Brain microvascular endothelial cell (primary cell): Measurements from ENCODE around the gene CTRB1.
"Not testable (repeated sequence)": the region's sequence is repeated elsewhere in the genome, so short reads cannot be mapped to it uniquely, and the experiment has no call there.

Experiments
- DNase-seq: peaks from one replicate; pipeline ENCODE4 v3.0.0-alpha.2; 2020
- H3K27ac ChIP-seq: fragments of 250-450 bp; sonication (Bioruptor Pico); 2 replicates; pipeline ENCODE4 v1.5.1; 2020; ENCODE audit warnings: mild to moderate bottlenecking, moderate library complexity
- H3K27me3 ChIP-seq: fragments of 250-450 bp; sonication (Bioruptor Pico); replicated peaks from 2 replicates; pipeline ENCODE4 v1.5.1; 2020; ENCODE audit warnings: mild to moderate bottlenecking
- H3K36me3 ChIP-seq: fragments of 250-450 bp; sonication (Bioruptor Pico); replicated peaks from 2 replicates; pipeline ENCODE4 v1.5.1; 2020; ENCODE audit warnings: mild to moderate bottlenecking
- H3K4me3 ChIP-seq: 2 replicates; pipeline ENCODE4 v1.5.1; 2011; ENCODE audit warnings: low read depth, mild to moderate bottlenecking, control low read depth, low read length, moderate library complexity
- in situ Hi-C: cut with HindIII; loops from 2 replicates; pipeline ENCODE4 v1.10.0; 2017; ENCODE audit warnings: low sequenced_read_pairs, low pct_ligation_motif_present
- TF ChIP-seq, protein P1 (sequence below): IDR thresholded peaks from 2 replicates; pipeline ENCODE4 v1.5.1; 2011; ENCODE audit warnings: low read depth, mild to moderate bottlenecking, moderate library complexity, low read length, control low read depth, inconsistent platforms; ENCODE audit errors: missing control alignments

The CTRB1 gene

DNA sequence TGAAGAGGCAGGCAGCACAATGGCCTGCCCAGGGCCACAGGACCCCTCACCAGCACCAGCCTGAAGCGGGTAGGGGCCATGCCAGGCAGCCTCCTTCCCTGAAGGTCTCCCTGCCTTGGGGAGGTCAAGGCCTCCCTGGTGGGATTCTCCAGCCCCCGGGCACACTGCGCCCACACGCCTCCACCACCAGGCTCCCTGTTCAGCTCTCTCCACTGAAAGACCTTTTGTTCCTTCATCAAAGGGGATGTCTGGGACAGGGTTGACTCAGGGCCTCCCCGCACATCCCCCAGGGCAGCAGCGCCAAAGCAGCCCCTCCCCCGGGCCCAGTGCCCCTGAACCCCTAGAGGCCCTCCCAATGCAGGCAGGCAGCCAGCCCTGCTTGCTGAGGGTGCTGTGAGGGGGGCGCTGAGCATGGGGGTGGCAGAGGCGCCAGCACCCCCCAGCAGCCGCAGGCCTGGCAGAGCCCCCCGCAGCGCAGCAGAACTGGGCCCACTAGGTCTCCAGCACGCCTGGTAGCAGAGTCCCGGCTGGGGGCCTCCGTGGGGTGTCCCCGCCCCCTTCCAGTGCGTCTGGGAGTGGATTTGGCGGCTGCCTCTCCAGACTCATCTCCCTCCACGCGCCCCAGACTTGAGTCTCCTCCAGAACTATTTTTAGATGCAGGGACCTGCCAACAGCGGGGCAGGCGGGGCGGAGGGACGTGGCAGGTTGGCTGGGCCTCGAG lies 19.5 kb downstream of the CTRB1 start:
- Histone ChIP-seq H3K4me3 (no peak overlapping the region), H3K36me3 (peaks cover 70% of the 10 kb centered on the region)
- in situ Hi-C loops: no loop called here

DNA sequence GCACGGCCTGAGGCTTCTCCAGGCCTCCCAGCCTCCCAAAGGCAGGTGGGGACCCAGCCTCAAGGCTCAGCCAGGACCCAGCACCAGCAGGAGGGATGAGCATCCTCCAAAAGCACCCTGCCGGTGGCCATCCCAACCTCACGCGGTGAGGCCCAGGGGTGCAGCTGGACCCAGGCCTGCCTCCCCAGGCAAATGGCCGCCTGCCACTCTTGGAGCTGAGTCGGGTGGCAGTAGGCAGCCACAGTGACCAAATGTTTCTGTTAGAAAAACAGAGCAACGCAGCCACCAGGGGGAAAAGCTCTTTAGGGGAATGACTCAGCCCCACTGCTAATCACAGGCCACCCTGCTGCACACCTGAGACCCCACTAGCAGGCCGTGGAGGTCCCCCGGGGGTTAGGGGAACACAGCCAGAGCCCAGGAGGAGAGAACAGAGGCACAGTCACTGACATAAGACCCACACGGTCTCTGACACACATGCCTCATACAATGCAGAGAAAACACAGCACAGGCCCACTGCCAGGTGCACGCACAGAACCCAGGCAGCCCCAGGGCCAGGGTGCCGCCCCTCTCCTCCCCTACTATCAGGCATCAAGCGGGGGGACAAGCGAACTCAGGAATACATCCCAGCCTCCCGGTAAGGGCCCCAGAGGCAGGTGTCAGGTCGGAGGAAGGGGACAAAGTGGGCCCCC lies 20.2 kb downstream of the CTRB1 start:
- H3K36me3 ChIP-seq: peaks cover 68% of the 10 kb centered on the region
- H3K4me3 ChIP-seq: no peak overlapping the region
- peak overlapping the region; percentile 93 for H3K27ac ChIP-seq
- in situ Hi-C loops: no loop called here
- no peaks in the 10 kb centered on the region for H3K27me3 ChIP-seq
- TF ChIP-seq, protein P1, sequence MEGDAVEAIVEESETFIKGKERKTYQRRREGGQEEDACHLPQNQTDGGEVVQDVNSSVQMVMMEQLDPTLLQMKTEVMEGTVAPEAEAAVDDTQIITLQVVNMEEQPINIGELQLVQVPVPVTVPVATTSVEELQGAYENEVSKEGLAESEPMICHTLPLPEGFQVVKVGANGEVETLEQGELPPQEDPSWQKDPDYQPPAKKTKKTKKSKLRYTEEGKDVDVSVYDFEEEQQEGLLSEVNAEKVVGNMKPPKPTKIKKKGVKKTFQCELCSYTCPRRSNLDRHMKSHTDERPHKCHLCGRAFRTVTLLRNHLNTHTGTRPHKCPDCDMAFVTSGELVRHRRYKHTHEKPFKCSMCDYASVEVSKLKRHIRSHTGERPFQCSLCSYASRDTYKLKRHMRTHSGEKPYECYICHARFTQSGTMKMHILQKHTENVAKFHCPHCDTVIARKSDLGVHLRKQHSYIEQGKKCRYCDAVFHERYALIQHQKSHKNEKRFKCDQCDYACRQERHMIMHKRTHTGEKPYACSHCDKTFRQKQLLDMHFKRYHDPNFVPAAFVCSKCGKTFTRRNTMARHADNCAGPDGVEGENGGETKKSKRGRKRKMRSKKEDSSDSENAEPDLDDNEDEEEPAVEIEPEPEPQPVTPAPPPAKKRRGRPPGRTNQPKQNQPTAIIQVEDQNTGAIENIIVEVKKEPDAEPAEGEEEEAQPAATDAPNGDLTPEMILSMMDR: peak; percentile 44
- DNase-seq: no peak

More for the DNA sequence above, 19.5 kb downstream of the CTRB1 start:
- DNase-seq: peak; percentile 81
- H3K27me3 ChIP-seq: no peaks in the 10 kb centered on the region
- peak overlapping the region; percentile 93 for H3K27ac ChIP-seq
- TF ChIP-seq, protein P1: peak; percentile 35

DNA sequence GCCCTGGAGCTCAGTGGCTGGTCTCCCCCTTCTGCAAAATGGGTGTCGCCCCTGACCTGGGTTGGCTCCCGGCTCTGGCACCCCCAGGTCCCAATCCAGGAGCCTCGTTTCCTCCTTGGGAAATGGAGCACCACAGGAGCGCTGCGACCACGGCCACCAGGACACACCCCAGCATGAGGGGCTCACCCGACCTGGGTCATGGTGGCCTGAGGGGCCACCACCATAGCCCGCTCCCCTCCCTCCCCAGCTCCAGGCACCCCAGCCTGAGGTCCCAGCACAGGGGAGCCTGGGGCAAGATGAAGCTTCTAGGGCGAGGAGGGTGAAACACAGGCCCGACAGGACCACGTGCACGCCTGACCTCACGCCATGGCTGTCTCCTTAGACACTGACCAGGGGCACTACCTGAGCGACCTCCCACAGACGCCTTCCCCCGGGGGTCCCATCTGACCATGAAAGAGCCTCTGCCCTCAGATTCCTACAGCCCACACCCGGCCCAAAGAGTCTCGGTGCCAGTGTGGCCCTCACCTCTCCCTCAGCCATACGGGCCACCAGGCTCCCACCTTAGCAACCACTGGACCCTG lies 20.8 kb downstream of the CTRB1 start:
- in situ Hi-C loops: no loop called here
- Histone ChIP-seq H3K27ac (peak overlapping the region; percentile 93), H3K27me3 (no peaks in the 10 kb centered on the region), H3K36me3 (peaks cover 65% of the 10 kb centered on the region), H3K4me3 (no peak overlapping the region)
- DNase-seq: no peak
- TF ChIP-seq, protein P1: no peak

DNA sequence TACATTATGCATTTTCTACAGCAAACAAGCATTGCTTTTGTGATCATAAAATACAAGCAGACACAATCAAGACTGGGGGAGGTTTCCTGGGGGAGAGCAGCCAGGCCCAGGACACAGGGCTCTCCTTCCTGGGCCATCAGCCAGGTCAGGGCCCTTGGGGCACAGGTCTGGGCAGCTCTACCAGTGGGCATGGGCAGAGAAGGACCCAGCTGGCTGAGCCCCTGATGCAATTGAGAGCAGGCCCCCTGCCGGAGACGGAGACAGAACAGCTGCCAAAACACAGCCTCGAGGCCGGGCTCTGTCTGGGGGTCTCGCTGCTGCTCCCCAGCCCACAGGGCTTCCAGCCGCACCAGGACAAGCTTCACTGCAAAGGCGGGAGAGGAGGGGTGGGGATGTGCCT lies 21.8 kb downstream of the CTRB1 start:
- TF ChIP-seq, protein P1: peak; percentile 44
- DNase-seq, H3K27me3 ChIP-seq, in situ Hi-C loops, H3K4me3 ChIP-seq, H3K27ac ChIP-seq: not testable (repeated sequence)
- peaks cover 55% of the 10 kb centered on the region for H3K36me3 ChIP-seq

DNA sequence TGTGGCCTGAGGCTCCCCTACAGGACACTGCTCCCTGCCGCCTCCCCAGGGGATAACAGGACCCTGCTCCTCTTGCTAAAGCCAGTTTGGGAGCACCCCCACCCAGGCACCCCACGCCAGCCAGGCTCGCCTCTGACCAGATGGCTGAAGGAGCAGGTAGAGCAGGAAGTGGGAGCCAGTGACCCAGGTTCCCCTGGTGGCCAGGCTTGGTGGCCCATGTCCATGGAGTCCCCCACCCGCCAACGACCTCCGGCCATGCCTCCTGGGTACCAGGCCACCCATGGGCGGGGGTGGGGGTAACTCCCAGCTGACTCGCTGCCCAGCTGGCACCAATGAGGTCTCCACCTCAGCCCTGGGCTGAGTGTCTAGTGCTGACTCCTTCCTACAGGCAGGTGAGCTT lies 22.6 kb downstream of the CTRB1 start:
- in situ Hi-C loops: no loop called here

More for the DNA sequence above, 22.6 kb downstream of the CTRB1 start:
- H3K4me3 ChIP-seq: no peak overlapping the region
- no peaks in the 10 kb centered on the region for H3K27me3 ChIP-seq
- peaks cover 47% of the 10 kb centered on the region for H3K36me3 ChIP-seq
- TF ChIP-seq, protein P1: no peak
- DNase-seq: no peak
- no peak overlapping the region for H3K27ac ChIP-seq
